Activated CD8-positive, alpha-beta memory T cell treated with anti-CD3 and anti-CD28 coated beads, Interleukin-2, amount 50 U/mL, for 24 hours (primary cell): ENCODE results near the gene OR52E1.
"Not testable (repeated sequence)": the region's sequence is repeated elsewhere in the genome, so short reads cannot be mapped to it uniquely, and the experiment has no call there.

Experiments used
- DNase-seq: peaks from one replicate; pipeline ENCODE4 v3.0.0-alpha.2; 2020; ENCODE audit errors: extremely low read depth

Gene OR52E1

GRCh38 chr11:5069272-5069671 lies at the start of gene OR52E1:
TSS of gene OR52E1 (plus strand) at chr11:5069572.
- no peak for DNase-seq

DNA sequence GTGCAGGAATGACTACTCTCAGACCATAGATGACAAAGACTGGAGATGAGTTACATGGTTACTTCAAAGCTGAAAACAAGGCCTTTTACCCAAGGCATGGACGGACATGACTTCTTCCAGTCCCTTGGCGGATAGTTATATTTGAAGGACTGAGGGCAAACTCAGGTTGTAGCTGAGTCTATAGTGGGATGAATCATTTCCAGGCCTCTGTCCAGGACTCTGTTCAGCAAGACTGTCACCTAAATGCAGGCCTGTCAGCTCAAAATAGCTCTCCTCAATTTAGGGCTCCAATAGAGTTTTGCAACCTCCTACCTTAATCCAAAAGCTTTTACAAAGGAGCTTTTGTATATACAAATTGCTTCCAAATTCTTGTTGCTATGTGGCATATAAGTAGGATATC lies 47.4 kb upstream of the OR52E1 start:
- no peak for DNase-seq

- DNase-seq, result no peak
Measured at GRCh38 chr11:5036669-5037068, 32.7 kb upstream of the OR52E1 start.

GRCh38 chr11:5037926-5038325 lies 31.4 kb upstream of the OR52E1 start:
- no peak for DNase-seq

DNA sequence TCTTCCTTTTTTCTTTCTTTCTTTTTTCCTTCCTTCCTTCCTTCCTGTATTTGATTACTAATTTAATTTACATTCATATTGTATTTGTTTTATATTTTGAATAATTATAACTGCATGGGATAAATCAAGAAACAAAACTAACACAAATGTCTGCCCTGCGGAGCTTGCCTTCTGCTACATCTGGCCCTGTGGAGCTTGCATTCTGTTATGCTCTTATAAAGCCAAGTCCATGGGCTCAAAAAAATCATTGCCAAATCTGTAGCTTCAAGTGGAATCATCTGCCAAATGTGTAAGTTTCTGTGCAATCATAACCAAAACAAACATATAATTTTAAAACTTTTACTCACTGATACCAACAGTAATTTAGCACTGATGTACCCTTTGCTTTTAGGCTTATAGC lies 31.0 kb upstream of the OR52E1 start:
- DNase-seq, result no peak

GRCh38 chr11:5040876-5041275 lies 28.5 kb upstream of the OR52E1 start:
- no peak for DNase-seq

- no peak for DNase-seq
Measured at GRCh38 chr11:5042091-5042490, 27.3 kb upstream of the OR52E1 start.

GRCh38 chr11:5043380-5043779 lies 26.0 kb upstream of the OR52E1 start:
- no peak for DNase-seq

- no peak for DNase-seq
Measured at GRCh38 chr11:5046226-5046625, 23.1 kb upstream of the OR52E1 start, which contains the start of gene OR52J3. TSS of gene OR52J3 (plus strand) at chr11:5046526. CDS start at chr11:5046526, 0 bp downstream.

DNA sequence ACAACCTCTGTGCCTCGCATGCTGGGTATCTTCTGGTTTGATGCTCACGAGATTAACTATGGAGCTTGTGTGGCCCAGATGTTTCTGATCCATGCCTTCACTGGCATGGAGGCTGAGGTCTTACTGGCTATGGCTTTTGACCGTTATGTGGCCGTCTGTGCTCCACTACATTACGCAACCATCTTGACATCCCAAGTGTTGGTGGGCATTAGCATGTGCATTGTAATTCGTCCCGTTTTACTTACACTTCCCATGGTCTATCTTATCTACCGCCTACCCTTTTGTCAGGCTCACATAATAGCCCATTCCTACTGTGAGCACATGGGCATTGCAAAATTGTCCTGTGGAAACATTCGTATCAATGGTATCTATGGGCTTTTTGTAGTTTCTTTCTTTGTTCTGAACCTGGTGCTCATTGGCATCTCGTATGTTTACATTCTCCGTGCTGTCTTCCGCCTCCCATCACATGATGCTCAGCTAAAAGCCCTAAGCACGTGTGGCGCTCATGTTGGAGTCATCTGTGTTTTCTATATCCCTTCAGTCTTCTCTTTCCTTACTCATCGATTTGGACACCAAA lies 22.5 kb upstream of the OR52E1 start:
- DNase-seq, result no peak

DNA sequence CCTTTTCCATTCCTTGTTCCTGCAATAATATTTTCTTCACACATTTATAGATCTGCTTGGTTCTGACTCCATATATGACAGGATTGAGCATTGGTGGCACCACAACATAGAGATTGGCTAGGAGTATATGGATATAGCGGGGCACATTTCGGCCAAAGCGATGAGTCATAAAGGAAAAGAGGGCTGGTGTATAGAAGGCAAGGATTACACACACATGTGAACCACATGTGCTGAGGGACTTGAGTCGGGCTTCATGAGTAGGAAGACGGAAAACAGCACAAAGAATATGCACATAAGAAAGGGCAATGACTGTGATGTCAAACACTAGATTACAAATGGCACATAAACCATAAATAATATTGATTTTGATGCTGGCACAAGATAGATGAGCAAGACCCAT lies 10.7 kb upstream of the OR52E1 start:
- DNase-seq, result not testable (repeated sequence)

- DNase-seq, result no peak
Measured at GRCh38 chr11:5059391-5059790, 10.0 kb upstream of the OR52E1 start, which contains the start of gene OR52E2. TSS of gene OR52E2 (minus strand) at chr11:5059627. CDS start at chr11:5059627, 0 bp downstream.

GRCh38 chr11:5065027-5065426 lies 4.3 kb upstream of the OR52E1 start:
- no peak for DNase-seq

DNA sequence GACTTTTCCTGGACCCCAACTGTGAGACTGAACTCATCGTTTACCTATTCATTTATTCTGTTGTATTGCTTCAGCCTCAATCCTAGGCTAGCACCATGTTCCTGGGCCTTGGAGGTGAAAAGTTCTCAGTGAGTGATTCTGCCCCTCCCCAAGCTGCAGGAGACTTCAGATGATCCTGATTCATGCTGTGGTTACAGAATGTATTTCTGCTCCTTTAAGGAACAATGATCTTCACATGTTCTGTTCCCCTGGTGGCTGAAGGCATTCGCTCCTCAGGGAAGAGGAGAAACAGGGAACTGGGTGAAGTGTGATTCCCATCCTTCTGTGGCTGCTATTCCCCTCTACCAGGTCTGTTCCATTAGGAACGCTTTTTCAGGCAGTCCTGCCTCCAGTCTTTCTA lies 2.4 kb downstream of the OR52E1 start:
- DNase-seq, result no peak

GRCh38 chr11:5081405-5081804 lies 12.0 kb downstream of the OR52E1 start:
- no peak for DNase-seq

GRCh38 chr11:5083602-5084001 lies 14.2 kb downstream of the OR52E1 start:
- no peak for DNase-seq

DNA sequence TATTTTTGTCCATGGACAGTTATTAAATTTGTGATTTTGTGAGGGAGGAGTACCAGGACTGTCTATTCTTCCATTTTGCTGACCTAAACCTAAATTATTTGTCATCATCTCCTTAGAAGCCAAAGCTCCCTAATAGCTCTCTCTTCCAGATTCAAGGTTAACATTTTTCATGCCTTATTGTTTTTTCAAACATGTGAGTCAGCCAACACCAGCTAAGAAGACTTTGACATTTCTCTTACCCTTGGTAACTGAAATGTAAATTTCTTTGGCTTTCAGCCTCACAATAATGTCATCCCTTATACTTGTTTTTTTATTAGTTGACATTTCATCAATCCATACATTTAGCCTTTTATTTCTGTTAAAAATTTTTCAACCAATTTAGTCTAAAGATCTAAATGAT lies 19.2 kb downstream of the OR52E1 start:
- no peak for DNase-seq

- no peak for DNase-seq
Measured at GRCh38 chr11:5090668-5091067, 21.3 kb downstream of the OR52E1 start.

DNA sequence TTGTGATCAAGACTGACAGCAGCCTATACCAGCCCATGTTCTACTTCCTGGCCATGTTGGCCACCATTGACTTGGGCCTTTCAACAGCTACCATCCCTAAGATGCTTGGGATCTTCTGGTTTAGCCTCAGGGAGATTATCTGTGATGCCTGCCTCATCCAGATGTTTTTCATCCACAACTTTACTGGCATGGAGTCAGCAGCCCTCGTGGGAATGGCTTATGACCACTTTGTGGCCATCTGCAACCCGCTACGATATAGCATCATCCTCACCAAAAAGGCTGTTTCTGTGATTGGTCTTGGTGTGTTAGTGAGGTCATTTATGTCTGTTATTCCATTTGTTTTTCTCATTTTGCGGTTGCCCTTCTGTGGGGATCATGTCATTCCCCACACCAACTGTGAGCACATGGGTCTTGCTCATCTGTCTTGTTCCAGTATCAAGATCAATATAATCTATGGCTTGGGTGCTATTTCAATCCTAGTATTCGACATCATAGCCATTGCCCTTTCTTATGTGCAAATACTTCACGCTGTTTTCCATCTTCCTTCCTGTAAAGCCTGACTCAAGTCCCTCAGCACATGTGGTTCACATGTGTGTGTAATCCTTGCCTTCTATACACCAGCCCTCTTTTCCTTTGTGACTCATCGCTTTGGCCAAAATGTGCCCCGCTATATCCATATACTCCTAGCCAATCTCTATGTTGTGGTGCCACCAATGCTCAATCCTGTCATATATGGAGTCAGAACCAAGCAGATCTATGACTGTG lies 23.6 kb downstream of the OR52E1 start:
- DNase-seq, result no peak

GRCh38 chr11:5096011-5096410 lies 26.6 kb downstream of the OR52E1 start:
- DNase-seq, result no peak

- no peak for DNase-seq
Measured at GRCh38 chr11:5102246-5102645, 32.9 kb downstream of the OR52E1 start.

GRCh38 chr11:5103066-5103465 lies 33.7 kb downstream of the OR52E1 start:
- DNase-seq, result no peak

DNA sequence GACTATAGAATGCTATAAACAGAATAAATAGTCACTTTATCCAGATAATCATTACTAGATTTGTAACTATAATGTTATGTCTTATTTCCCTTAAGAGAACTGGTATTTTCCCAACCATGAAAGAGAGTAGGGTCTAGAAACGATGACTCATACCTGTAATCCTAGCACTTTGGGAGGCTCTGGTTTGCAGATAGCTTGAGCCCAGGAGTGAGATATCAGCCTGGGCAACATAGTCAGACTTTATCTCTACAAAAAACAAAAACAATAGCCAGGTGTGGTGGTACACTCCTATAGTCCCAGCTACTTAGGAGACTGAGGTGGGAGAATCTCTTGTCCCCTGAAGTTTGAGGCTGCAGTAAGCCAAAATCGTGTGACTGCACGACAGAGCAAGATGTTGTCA lies 37.9 kb downstream of the OR52E1 start:
- no peak for DNase-seq

DNA sequence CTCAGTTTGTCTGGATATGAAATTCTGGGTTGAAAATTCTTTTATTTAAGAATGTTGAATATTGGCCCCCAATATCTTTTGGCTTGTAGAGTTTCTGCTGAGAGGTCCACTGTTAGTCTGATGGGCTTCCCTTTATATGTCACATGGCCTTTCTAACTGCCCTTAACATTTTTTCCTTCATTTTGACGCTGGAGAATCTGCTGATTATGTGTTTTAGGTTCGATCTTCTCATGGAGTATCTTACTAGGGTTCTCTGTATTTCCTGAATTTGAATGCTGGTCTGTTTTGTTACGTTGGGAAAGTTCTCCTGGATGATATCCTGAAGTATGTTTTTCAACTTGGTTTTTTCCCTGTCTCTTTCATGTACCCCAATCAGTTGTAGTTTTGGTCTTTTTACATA lies 46.0 kb downstream of the OR52E1 start:
- DNase-seq, result no peak
